Sigmoid colon (tissue), 4 donors: ENCODE data around the gene CYP2J2.

Experiments
- EP300 ChIP-seq, 4 donors: sonication (generic); formaldehyde crosslinking; IDR thresholded peaks; one replicate each; pipeline ENCODE4 v1.6.1; 2017; ENCODE audit warnings: antibody characterized with exemption in 4 of 4
- POLR2A ChIP-seq, 2 donors: fragments of 450-650 bp; IDR thresholded peaks; one replicate each; pipeline ENCODE4 v1.6.1; 2016; ENCODE audit warnings: antibody characterized with exemption in 2 of 2, mild to moderate bottlenecking in 2 of 2, moderate library complexity in 2 of 2
- TF ChIP-seq, protein P1 (sequence below), 4 experiments: fragments of 450-650 bp in 3 of 4; fragments of 200-600 bp in 1 of 4; IDR thresholded peaks; one replicate each; pipeline ENCODE4 v1.5.1; 2016 to 2019; ENCODE audit warnings: antibody characterized with exemption in 4 of 4, mild to moderate bottlenecking in 3 of 4, moderate library complexity in 2 of 4

DNA sequence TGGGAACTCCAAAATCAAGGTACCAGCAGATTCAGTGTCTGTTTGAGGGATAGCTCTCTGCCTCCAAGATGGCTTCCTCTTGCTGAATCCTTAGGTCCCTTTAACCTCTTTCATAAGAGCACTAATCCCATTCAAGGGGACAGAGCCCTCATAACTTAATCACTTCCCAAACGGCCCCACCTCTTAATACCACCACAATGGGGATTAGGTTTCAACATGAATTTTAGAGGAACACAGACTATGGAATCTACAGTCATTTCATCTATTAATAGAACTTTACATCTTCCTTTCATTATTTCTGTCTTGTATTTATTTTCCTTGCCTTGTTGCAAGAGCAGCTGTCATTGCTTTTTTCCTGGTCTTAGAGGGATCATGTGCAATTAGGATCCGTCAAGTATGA lies 81.5 kb downstream of the CYP2J2 start:
- TF ChIP-seq, protein P1, sequence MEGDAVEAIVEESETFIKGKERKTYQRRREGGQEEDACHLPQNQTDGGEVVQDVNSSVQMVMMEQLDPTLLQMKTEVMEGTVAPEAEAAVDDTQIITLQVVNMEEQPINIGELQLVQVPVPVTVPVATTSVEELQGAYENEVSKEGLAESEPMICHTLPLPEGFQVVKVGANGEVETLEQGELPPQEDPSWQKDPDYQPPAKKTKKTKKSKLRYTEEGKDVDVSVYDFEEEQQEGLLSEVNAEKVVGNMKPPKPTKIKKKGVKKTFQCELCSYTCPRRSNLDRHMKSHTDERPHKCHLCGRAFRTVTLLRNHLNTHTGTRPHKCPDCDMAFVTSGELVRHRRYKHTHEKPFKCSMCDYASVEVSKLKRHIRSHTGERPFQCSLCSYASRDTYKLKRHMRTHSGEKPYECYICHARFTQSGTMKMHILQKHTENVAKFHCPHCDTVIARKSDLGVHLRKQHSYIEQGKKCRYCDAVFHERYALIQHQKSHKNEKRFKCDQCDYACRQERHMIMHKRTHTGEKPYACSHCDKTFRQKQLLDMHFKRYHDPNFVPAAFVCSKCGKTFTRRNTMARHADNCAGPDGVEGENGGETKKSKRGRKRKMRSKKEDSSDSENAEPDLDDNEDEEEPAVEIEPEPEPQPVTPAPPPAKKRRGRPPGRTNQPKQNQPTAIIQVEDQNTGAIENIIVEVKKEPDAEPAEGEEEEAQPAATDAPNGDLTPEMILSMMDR (IDR thresholded peaks at IDR 0.05) = no peak
- no peak for TF ChIP-seq POLR2A (IDR thresholded peaks at IDR 0.05)
- TF ChIP-seq EP300 (IDR thresholded peaks at IDR 0.05) = no peak
